Measurements from ENCODE around the gene CPNE8.

DNA sequence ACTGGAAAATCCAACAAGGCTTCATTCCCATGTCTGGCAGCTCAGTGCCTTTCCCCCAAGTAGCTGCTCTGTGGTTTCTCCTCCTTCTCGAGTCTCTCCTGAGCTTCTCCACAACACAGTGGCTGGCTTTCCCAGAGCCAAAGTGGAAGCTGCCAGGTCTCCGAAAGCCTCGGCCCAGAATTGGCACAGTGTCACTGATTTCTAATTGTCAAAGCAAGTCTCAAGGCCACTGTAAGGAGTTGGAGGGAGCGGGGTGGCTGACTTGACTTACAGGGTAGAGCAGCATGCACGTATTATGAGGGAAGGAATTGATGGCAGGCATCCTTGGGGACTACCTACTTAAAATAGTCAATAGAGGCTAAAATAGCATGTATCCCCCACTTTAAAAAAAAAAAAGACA lies 6.7 kb upstream of the CPNE8 start:
- TF ChIP-seq CEBPB (IDR thresholded peaks at IDR 0.05) (no peak), RAD21 (IDR thresholded peaks at IDR 0.05; ENCODE audit: low read depth) (no peak), EP300 (IDR thresholded peaks at IDR 0.05; ENCODE audit: borderline replicate concordance) (no peak), TEAD4 (IDR thresholded peaks at IDR 0.05) (no peak), YY1 (IDR thresholded peaks at IDR 0.05; ENCODE audit: low read depth) (no peak), TAF1 (IDR thresholded peaks at IDR 0.05; ENCODE audit: low read depth) (no peak), ZBTB7A (IDR thresholded peaks at IDR 0.05; ENCODE audit: low read depth) (no peak), CREB1 (IDR thresholded peaks at IDR 0.05; ENCODE audit: low read depth) (no peak)
- TF ChIP-seq, protein P1, sequence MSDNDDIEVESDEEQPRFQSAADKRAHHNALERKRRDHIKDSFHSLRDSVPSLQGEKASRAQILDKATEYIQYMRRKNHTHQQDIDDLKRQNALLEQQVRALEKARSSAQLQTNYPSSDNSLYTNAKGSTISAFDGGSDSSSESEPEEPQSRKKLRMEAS (IDR thresholded peaks at IDR 0.05), result no peak
- TF ChIP-seq, protein P2, sequence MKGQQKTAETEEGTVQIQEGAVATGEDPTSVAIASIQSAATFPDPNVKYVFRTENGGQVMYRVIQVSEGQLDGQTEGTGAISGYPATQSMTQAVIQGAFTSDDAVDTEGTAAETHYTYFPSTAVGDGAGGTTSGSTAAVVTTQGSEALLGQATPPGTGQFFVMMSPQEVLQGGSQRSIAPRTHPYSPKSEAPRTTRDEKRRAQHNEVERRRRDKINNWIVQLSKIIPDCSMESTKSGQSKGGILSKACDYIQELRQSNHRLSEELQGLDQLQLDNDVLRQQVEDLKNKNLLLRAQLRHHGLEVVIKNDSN (IDR thresholded peaks at IDR 0.05), result no peak

Measured in Ishikawa (cell line).